IPS-15b (cell line): ENCODE data around the gene MYO5C.

ENCODE experiments used
- H3K27me3 ChIP-seq: one replicate; pipeline ENCODE4 v1.6.1; 2013; ENCODE audit warnings: low read length; ENCODE audit not compliant: control insufficient read depth, insufficient read depth
- H3K36me3 ChIP-seq: one replicate; pipeline ENCODE4 v1.6.1; 2013; ENCODE audit warnings: low read length; ENCODE audit not compliant: control insufficient read depth, insufficient read depth
- H3K4me1 ChIP-seq: one replicate; pipeline ENCODE4 v1.6.1; 2013; ENCODE audit warnings: mild to moderate bottlenecking, low read length; ENCODE audit not compliant: control insufficient read depth, insufficient read depth
- H3K4me3 ChIP-seq: one replicate; pipeline ENCODE4 v1.5.1; 2013; ENCODE audit warnings: low read depth, low read length
- H3K9ac ChIP-seq: one replicate; pipeline ENCODE4 v1.6.1; 2013; ENCODE audit warnings: low read depth, mild to moderate bottlenecking, low read length
- H3K9me3 ChIP-seq: one replicate; pipeline ENCODE4 v1.6.1; 2013; ENCODE audit warnings: mild to moderate bottlenecking, low read length; ENCODE audit not compliant: control insufficient read depth, insufficient read depth

The MYO5C gene

DNA sequence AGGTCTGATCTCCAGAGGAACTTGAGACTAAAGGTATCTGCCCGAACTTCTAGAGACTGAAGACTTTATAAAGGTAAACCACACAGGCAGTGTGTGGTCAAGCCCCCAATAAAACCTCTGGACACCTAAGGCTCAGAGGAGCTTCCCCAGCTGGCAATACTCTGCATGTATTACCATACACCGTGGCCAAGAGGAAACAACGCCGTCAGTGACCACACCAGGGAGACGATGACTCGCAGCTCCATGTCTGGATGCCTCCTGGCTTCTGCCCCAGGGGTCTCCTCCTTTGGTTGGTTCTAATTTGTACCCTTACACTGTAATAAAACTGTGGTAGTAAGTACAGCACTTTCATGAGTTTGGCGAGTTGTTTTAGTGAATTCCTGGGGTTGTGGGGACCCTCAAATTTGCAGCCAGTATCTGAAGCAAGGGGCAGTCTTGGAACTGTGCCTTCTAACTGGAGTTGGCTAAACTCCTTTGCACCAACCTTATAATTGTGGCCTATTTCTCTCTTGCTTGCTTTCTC lies 150.9 kb downstream of the MYO5C start:
- Histone ChIP-seq H3K4me1 (peaks cover 6% of the 10 kb centered on the region), H3K9me3 (no peaks in the 10 kb centered on the region), H3K27me3 (no peaks in the 10 kb centered on the region), H3K9ac (no peak overlapping the region), H3K36me3 (peaks cover 14% of the 10 kb centered on the region), H3K4me3 (no peak overlapping the region)

DNA sequence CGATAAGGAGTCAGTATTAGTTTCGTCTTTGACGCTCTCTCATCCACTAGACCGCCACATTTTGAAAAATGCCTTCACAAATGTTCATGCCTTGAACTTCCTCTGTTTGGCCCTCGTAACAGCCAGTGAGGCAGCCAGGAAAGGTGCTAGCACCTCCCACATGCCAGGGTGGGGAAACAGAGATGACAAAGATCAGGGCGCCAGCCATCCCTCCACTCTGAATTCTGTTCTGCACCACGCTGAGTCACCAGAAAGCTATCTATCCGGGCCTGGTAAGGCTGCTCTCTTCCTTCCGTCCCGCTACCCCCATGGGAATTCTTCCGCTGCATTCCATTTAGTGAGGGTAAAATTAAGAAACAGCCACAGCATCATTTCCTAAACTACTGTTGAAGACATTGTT lies 151.7 kb downstream of the MYO5C start:
- no peak overlapping the region for H3K9ac ChIP-seq
- no peak overlapping the region for H3K4me3 ChIP-seq
- no peaks in the 10 kb centered on the region for H3K9me3 ChIP-seq
- H3K27me3 ChIP-seq = no peaks in the 10 kb centered on the region
- H3K36me3 ChIP-seq = peaks cover 14% of the 10 kb centered on the region
- H3K4me1 ChIP-seq = peaks cover 10% of the 10 kb centered on the region
